Measurements from ENCODE around the gene MATN4. TPM values are rescaled to one million over a fixed set of nuclear protein-coding genes. Genes with fewer than 3 reads are reported as not detected.

MATN4 gene
- total and polyA plus RNA-seq, 2 of the 13 experiments (the other 11 are each of a cell fraction or from before 2014, with no cell fraction given), result not detected

- TF ChIP-seq, protein P1, sequence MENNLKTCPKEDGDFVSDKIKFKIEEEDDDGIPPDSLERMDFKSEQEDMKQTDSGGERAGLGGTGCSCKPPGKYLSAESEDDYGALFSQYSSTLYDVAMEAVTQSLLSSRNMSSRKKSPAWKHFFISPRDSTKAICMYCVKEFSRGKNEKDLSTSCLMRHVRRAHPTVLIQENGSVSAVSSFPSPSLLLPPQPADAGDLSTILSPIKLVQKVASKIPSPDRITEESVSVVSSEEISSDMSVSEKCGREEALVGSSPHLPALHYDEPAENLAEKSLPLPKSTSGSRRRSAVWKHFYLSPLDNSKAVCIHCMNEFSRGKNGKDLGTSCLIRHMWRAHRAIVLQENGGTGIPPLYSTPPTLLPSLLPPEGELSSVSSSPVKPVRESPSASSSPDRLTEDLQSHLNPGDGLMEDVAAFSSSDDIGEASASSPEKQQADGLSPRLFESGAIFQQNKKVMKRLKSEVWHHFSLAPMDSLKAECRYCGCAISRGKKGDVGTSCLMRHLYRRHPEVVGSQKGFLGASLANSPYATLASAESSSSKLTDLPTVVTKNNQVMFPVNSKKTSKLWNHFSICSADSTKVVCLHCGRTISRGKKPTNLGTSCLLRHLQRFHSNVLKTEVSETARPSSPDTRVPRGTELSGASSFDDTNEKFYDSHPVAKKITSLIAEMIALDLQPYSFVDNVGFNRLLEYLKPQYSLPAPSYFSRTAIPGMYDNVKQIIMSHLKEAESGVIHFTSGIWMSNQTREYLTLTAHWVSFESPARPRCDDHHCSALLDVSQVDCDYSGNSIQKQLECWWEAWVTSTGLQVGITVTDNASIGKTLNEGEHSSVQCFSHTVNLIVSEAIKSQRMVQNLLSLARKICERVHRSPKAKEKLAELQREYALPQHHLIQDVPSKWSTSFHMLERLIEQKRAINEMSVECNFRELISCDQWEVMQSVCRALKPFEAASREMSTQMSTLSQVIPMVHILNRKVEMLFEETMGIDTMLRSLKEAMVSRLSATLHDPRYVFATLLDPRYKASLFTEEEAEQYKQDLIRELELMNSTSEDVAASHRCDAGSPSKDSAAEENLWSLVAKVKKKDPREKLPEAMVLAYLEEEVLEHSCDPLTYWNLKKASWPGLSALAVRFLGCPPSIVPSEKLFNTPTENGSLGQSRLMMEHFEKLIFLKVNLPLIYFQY (CRISPR knock-in tag; IDR thresholded peaks at IDR 0.05; ENCODE audit: borderline replicate concordance), result no peak
- TF ChIP-seq SSRP1 (CRISPR knock-in tag; IDR thresholded peaks at IDR 0.05) (no peak), MZF1 (CRISPR knock-in tag; IDR thresholded peaks at IDR 0.05; ENCODE audit: borderline replicate concordance) (no peak), PITX1 (CRISPR knock-in tag; IDR thresholded peaks at IDR 0.05) (peak; percentile 84; the same call in 1 of the 2 replicates), SP4 (CRISPR knock-in tag; IDR thresholded peaks at IDR 0.05) (peak; percentile 57; the same call in 1 of the 2 replicates), MED8 (CRISPR knock-in tag; IDR thresholded peaks at IDR 0.05; ENCODE audit: insufficient replicate concordance) (peak; percentile 2), HIVEP1 (CRISPR knock-in tag; IDR thresholded peaks at IDR 0.05) (no peak; the same call in 1 of the 2 replicates), PHF8 (CRISPR knock-in tag; IDR thresholded peaks at IDR 0.05) (no peak), NR2F2 (IDR thresholded peaks at IDR 0.05; ENCODE audit: borderline replicate concordance, low read depth) (no peak), KDM1A (CRISPR knock-in tag; IDR thresholded peaks at IDR 0.05) (0 out of 2 replicates have a peak, but pooled peaks have one; percentile 46), HCFC1 (IDR thresholded peaks at IDR 0.05; ENCODE audit: low read depth, low read length) (no peak), RORA (CRISPR knock-in tag; IDR thresholded peaks at IDR 0.05) (no peak), TP53 (CRISPR knock-in tag; conservative IDR thresholded peaks at IDR 0.05) (0 out of 2 replicates have a peak, but pooled peaks have one; percentile 15), SP5 (CRISPR knock-in tag; IDR thresholded peaks at IDR 0.05; ENCODE audit: borderline replicate concordance, low read depth) (peak; percentile 72), ZSCAN12 (CRISPR knock-in tag; IDR thresholded peaks at IDR 0.05) (no peak), ZFP90 (CRISPR knock-in tag; IDR thresholded peaks at IDR 0.05; ENCODE audit: borderline replicate concordance) (no peak), ETV6 (CRISPR knock-in tag; conservative IDR thresholded peaks at IDR 0.05) (peak; percentile 17; the same call in 1 of the 2 replicates), SAP130 (CRISPR knock-in tag; IDR thresholded peaks at IDR 0.05; ENCODE audit: low read depth) (peak; percentile 0; the same call in 1 of the 2 replicates), ZNF572 (CRISPR knock-in tag; IDR thresholded peaks at IDR 0.05) (no peak), DR1 (CRISPR knock-in tag; IDR thresholded peaks at IDR 0.05) (no peak), KLF15 (CRISPR knock-in tag; IDR thresholded peaks at IDR 0.05; ENCODE audit: borderline replicate concordance) (no peak), CENPX (CRISPR knock-in tag; IDR thresholded peaks at IDR 0.05) (no peak), GABPA (IDR thresholded peaks at IDR 0.05; ENCODE audit: low read depth, low read length) (no peak), GABPA (CRISPR knock-in tag; IDR thresholded peaks at IDR 0.05; ENCODE audit: low read depth) (peak; percentile 49)
- TF ChIP-seq, protein P2, sequence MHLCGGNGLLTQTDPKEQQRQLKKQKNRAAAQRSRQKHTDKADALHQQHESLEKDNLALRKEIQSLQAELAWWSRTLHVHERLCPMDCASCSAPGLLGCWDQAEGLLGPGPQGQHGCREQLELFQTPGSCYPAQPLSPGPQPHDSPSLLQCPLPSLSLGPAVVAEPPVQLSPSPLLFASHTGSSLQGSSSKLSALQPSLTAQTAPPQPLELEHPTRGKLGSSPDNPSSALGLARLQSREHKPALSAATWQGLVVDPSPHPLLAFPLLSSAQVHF (CRISPR knock-in tag; IDR thresholded peaks at IDR 0.05), result no peak
- TF ChIP-seq, protein P3, sequence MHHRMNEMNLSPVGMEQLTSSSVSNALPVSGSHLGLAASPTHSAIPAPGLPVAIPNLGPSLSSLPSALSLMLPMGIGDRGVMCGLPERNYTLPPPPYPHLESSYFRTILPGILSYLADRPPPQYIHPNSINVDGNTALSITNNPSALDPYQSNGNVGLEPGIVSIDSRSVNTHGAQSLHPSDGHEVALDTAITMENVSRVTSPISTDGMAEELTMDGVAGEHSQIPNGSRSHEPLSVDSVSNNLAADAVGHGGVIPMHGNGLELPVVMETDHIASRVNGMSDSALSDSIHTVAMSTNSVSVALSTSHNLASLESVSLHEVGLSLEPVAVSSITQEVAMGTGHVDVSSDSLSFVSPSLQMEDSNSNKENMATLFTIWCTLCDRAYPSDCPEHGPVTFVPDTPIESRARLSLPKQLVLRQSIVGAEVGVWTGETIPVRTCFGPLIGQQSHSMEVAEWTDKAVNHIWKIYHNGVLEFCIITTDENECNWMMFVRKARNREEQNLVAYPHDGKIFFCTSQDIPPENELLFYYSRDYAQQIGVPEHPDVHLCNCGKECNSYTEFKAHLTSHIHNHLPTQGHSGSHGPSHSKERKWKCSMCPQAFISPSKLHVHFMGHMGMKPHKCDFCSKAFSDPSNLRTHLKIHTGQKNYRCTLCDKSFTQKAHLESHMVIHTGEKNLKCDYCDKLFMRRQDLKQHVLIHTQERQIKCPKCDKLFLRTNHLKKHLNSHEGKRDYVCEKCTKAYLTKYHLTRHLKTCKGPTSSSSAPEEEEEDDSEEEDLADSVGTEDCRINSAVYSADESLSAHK (CRISPR knock-in tag; IDR thresholded peaks at IDR 0.05; ENCODE audit: borderline replicate concordance), result no peak
Measured at GRCh38 chr20:45343532-45344167, 35.6 kb upstream of the MATN4 start (continued).
